Esophagus (tissue), 2 donors: ENCODE measurements around the gene IGF1R. TPM values are rescaled to one million over a fixed set of nuclear protein-coding genes. Genes with fewer than 3 reads are reported as not detected.

ENCODE experiments used
- H3K27ac ChIP-seq, 2 donors: one replicate each; pipeline ENCODE4 v1.5.1; 2013; ENCODE audit warnings: low read depth in 2 of 2, mild to moderate bottlenecking in 2 of 2, inconsistent platforms in 1 of 2, low read length in 1 of 2, moderate library complexity in 1 of 2
- H3K27me3 ChIP-seq, 2 donors: one replicate each; pipeline ENCODE4 v1.6.1; 2013; ENCODE audit warnings: low read length in 2 of 2, control low read depth in 1 of 2, mild to moderate bottlenecking in 1 of 2; ENCODE audit not compliant: insufficient read depth in 2 of 2, control insufficient read depth in 1 of 2
- H3K36me3 ChIP-seq, 2 donors: one replicate each; pipeline ENCODE4 v1.6.1; 2013; ENCODE audit warnings: low read length in 1 of 2; ENCODE audit not compliant: control insufficient read depth in 2 of 2, insufficient read depth in 2 of 2
- H3K4me1 ChIP-seq, 2 donors: one replicate each; pipeline ENCODE4 v1.6.1; 2013; ENCODE audit warnings: low read length in 1 of 2; ENCODE audit not compliant: control insufficient read depth in 2 of 2, insufficient read depth in 2 of 2
- H3K4me3 ChIP-seq, 2 donors: one replicate each; pipeline ENCODE4 v1.5.1; 2013; ENCODE audit warnings: low read length in 2 of 2, mild to moderate bottlenecking in 2 of 2, low read depth in 1 of 2, moderate library complexity in 1 of 2
- H3K9me3 ChIP-seq, 2 donors: one replicate each; pipeline ENCODE4 v1.6.1; 2013; ENCODE audit warnings: mild to moderate bottlenecking in 2 of 2, low read depth in 1 of 2, low read length in 1 of 2, moderate library complexity in 1 of 2; ENCODE audit not compliant: control insufficient read depth in 2 of 2, insufficient read depth in 1 of 2
- WGBS, 2 donors: extraction: QIAGEN DNeasy Blood & Tissue Kit; methylation state at CpG; one replicate each; pipeline ENCODE4 v1.1.7; 2013; 5-methylcytosine and 5-hydroxymethylcytosine counted together
- polyA plus RNA-seq, 2 donors: library from polyadenylated mRNA; stranded (reverse); fragments of 200-250 nt; gene quantifications; one replicate each; pipeline ENCODE4 v1.2.3, GENCODE V29; 2013
- donor health status: healthy with polysubstance abuse.
- donor health status: Bipolar disorder and iron deficiency.

IGF1R gene
- polyA plus RNA-seq, 2 donors = 4.1 to 4.4 TPM

GRCh38 chr15:98941595-98942255 lies 293.4 kb downstream of the IGF1R start:
- peaks cover 11 to 20% of the 10 kb centered on the region in 2 donors for H3K36me3 ChIP-seq

GRCh38 chr15:98942431-98942830 lies 294.1 kb downstream of the IGF1R start:
- Histone ChIP-seq H3K27me3 (no peaks in the 10 kb centered on the region), H3K9me3 (no peaks in the 10 kb centered on the region), H3K36me3 (peaks cover 11 to 20% of the 10 kb centered on the region in 2 donors), H3K4me1 (no peaks in the 10 kb centered on the region), H3K4me3 (no peak overlapping the region), H3K27ac (no peak overlapping the region)
- 93 to 96% methylated on average over 7 of the region's 7 CpGs for WGBS, 2 donors

More at GRCh38 chr15:98941595-98942255, 293.4 kb downstream of the IGF1R start:
- no peaks in the 10 kb centered on the region for H3K27me3 ChIP-seq
- no peak overlapping the region for H3K4me3 ChIP-seq
- no peak overlapping the region for H3K27ac ChIP-seq
- H3K4me1 ChIP-seq = no peaks in the 10 kb centered on the region
- 64 to 69% methylated on average over 5 of the region's 5 CpGs for WGBS, 2 donors
- H3K9me3 ChIP-seq = no peaks in the 10 kb centered on the region

DNA sequence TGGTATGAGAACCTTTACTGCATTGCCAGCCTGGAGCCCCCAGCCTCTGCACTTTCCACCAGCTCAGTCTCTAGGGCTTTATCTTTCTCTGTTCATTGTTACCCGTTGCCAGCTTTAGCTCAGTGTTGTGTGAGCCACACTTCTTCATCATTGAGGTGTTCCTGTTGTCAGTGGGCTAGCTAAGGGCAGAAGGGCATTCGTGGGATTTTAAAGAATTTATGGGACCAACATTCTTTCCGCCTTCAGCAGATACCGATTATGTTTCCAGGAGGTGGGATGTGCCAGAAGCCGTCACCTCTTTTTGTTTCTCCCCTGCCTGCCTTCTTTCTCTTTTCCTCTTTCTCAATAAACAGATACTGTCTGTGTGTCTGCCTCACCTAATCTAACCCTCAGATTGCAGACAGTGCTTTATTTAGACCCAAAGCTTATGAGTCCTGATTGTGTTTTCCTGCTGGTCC lies 294.7 kb downstream of the IGF1R start:
- Histone ChIP-seq H3K36me3 (peaks cover 11 to 19% of the 10 kb centered on the region in 2 donors), H3K4me1 (no peaks in the 10 kb centered on the region), H3K27me3 (no peaks in the 10 kb centered on the region), H3K9me3 (no peaks in the 10 kb centered on the region), H3K4me3 (no peak overlapping the region), H3K27ac (no peak overlapping the region)
- WGBS, 2 donors = 70 to 83% methylated on average over 5 of the region's 5 CpGs

GRCh38 chr15:98943601-98944151 lies 295.3 kb downstream of the IGF1R start:
- WGBS, 2 donors = 41 to 50% methylated on average over 6 of the region's 6 CpGs
- peaks cover 11 to 21% of the 10 kb centered on the region in 2 donors for H3K36me3 ChIP-seq
- no peak overlapping the region for H3K27ac ChIP-seq
- H3K4me3 ChIP-seq = no peak overlapping the region
- H3K27me3 ChIP-seq = no peaks in the 10 kb centered on the region
- no peaks in the 10 kb centered on the region for H3K9me3 ChIP-seq
- H3K4me1 ChIP-seq = no peaks in the 10 kb centered on the region

- Histone ChIP-seq H3K27ac (peak overlapping the region in 1 of 2 donors; percentile 42), H3K4me3 (no peak overlapping the region), H3K27me3 (no peaks in the 10 kb centered on the region), H3K36me3 (peaks cover 4 to 21% of the 10 kb centered on the region in 2 donors), H3K9me3 (no peaks in the 10 kb centered on the region), H3K4me1 (peaks cover 0 to 2% of the 10 kb centered on the region in 2 donors)
- WGBS, 2 donors = 70 to 74% methylated on average over 15 of the region's 15 CpGs
Observed at GRCh38 chr15:98946301-98947255, 298.2 kb downstream of the IGF1R start.

DNA sequence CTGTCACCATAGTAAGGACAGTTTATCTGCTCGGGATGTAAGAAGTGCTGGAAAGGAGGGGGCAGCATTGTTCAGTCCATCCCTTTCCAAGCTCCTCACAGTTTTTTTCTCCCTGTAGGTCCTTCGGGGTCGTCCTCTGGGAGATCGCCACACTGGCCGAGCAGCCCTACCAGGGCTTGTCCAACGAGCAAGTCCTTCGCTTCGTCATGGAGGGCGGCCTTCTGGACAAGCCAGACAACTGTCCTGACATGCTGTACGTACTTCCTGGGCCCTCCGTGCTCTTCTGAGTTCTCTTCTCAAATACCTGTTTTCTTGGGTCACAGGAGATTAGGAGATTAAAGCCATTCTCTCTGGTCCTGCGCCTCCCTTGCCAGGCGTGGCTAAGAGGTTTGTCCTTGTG lies 300.1 kb downstream of the IGF1R start:
- Histone ChIP-seq H3K27ac (no peak overlapping the region), H3K36me3 (peaks cover 6 to 26% of the 10 kb centered on the region in 2 donors), H3K9me3 (no peaks in the 10 kb centered on the region), H3K4me3 (no peak overlapping the region), H3K4me1 (peaks cover 2% of the 10 kb centered on the region in 2 donors), H3K27me3 (no peaks in the 10 kb centered on the region)
- 85 to 89% methylated on average over 13 of the region's 13 CpGs for WGBS, 2 donors

DNA sequence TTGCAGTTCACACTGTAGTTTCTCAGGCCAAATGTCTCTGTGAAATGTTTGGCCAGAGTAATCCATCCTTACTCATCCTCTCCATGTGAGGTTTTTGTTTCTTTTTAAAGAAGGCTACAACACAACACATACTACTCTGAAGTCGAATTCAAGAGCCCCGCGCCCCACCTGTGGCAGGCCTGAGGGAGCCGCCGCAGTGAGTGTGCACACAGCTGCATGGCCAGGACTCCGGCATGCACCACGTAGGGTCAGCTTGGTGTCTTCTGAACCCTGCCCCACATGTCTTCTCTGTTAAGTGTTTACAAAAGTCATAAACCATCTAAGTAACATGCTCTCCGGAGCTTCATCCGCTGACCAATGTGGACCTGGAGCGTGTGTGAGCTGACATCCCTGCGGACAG lies 300.6 kb downstream of the IGF1R start:
- Histone ChIP-seq H3K9me3 (no peaks in the 10 kb centered on the region), H3K27ac (no peak overlapping the region), H3K4me1 (peaks cover 2 to 5% of the 10 kb centered on the region in 2 donors), H3K4me3 (no peak overlapping the region), H3K27me3 (no peaks in the 10 kb centered on the region), H3K36me3 (peaks cover 6 to 26% of the 10 kb centered on the region in 2 donors)
- WGBS, 2 donors = 91% methylated on average over 11 of the region's 11 CpGs

DNA sequence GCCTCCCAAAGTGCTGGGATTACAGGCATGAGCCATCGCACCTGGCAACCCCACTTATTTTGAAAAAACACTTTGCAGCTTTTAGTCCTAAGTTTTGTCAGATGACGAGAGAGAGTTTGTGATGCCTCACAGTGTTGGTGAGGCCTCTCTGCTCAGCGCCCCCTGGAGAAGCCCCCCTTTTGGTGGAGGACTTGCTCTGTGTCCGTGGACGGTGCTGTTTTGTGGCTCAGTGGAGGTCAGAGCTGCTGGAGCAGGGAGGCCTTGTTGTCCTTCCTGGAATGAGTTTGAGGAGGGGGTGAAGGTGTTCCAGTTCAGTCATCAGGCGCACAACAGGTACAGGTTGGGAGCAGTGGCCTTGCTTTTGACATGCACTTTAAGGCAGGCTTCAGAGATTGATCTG lies 301.3 kb downstream of the IGF1R start:
- H3K36me3 ChIP-seq = peaks cover 6 to 26% of the 10 kb centered on the region in 2 donors
- H3K9me3 ChIP-seq = no peaks in the 10 kb centered on the region
- WGBS, 2 donors = 85 to 88% methylated on average over 6 of the region's 6 CpGs
- no peaks in the 10 kb centered on the region for H3K27me3 ChIP-seq
- peaks cover 2 to 7% of the 10 kb centered on the region in 2 donors for H3K4me1 ChIP-seq
- no peak overlapping the region for H3K27ac ChIP-seq
- H3K4me3 ChIP-seq = no peak overlapping the region

GRCh38 chr15:98950248-98950647 lies 301.9 kb downstream of the IGF1R start:
- Histone ChIP-seq H3K27ac (peak overlapping the region in 1 of 2 donors; percentile 29), H3K36me3 (peaks cover 6 to 26% of the 10 kb centered on the region in 2 donors)

More at GRCh38 chr15:98950248-98950647, 301.9 kb downstream of the IGF1R start:
- H3K4me1 ChIP-seq = peaks cover 2 to 7% of the 10 kb centered on the region in 2 donors
- H3K27me3 ChIP-seq = no peaks in the 10 kb centered on the region
- no peaks in the 10 kb centered on the region for H3K9me3 ChIP-seq
- H3K4me3 ChIP-seq = no peak overlapping the region
